Measurements from ENCODE around the gene CRY1.

DNA sequence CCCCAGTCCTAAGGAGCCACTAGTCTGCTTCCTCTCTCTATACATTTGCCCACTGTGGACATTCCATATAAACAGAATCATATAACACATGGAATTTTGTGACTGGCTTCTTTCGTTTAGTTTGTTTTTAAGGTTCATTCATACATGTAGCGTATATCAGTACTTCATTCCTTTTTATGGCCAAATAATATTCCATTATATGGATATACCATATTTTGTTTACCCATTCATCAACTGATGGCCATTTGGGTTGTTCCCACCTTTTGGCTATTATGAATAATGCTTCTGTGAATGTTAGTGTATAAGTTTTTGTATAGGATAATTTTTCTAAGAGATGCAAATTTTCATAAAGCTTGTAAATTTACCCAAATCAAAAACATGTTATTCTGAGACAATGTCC is 4.4 kb downstream of the CRY1 start:
- TF ChIP-seq POLR2A (IDR thresholded peaks at IDR 0.05; ENCODE audit: low read length) (no peak), RFX5 (IDR thresholded peaks at IDR 0.05) (no peak), CTCF (IDR thresholded peaks at IDR 0.05) (no peak)
